H4 (cell line): ENCODE results near the gene SELENOS. TPM values are rescaled to one million over a fixed set of nuclear protein-coding genes. Genes with fewer than 3 reads are reported as not detected.
A peak's percentile ranks its signal among the peaks of the same experiment; 100 is the strongest.

Experiments used
- DNase-seq: peaks from one replicate; pipeline ENCODE4 v3.0.0-alpha.2; 2015; ENCODE audit warnings: low spot score
- total RNA-seq: library from RNA; depleted of rRNA; stranded (reverse); fragments of >200 nt; shearing (Covaris generic); gene quantifications from 2 replicates; pipeline ENCODE4 v1.2.3, GENCODE V29; 2014

SELENOS gene
- total RNA-seq, 1 experiment from 2014 or later, result 68.3 TPM

GRCh38 chr15:101251830-101252820 is 25.2 kb downstream of the SELENOS start, which contains the start of gene CHSY1:
CHSY1 (minus strand) TSS chr15:101252048; CDS start chr15:101251456, 592 bp downstream.
- DNase-seq, result peak; percentile 79

GRCh38 chr15:101250873-101251829 is 26.1 kb downstream of the SELENOS start:
- DNase-seq, result no peak

GRCh38 chr15:101250341-101250831 is 26.9 kb downstream of the SELENOS start:
- peak; percentile 29 for DNase-seq

GRCh38 chr15:101248274-101248673 is 29.0 kb downstream of the SELENOS start:
- DNase-seq, result no peak

GRCh38 chr15:101246824-101247745 is 30.2 kb downstream of the SELENOS start:
- DNase-seq, result no peak

- DNase-seq, result no peak
Measured at GRCh38 chr15:101246391-101246790, 30.9 kb downstream of the SELENOS start.

GRCh38 chr15:101244889-101245668 is 32.2 kb downstream of the SELENOS start:
- no peak for DNase-seq

GRCh38 chr15:101244036-101244781 is 33.1 kb downstream of the SELENOS start:
- DNase-seq, result no peak

GRCh38 chr15:101243420-101243819 is 33.9 kb downstream of the SELENOS start:
- no peak for DNase-seq

GRCh38 chr15:101242999-101243336 is 34.3 kb downstream of the SELENOS start:
- DNase-seq, result no peak

GRCh38 chr15:101242160-101242998 is 34.9 kb downstream of the SELENOS start:
- DNase-seq, result no peak

- no peak for DNase-seq
Measured at GRCh38 chr15:101240358-101240757, 36.9 kb downstream of the SELENOS start.

GRCh38 chr15:101239724-101240136 is 37.6 kb downstream of the SELENOS start:
- DNase-seq, result no peak

- DNase-seq, result no peak
Measured at GRCh38 chr15:101237251-101237650, 40.0 kb downstream of the SELENOS start.

- no peak for DNase-seq
Measured at GRCh38 chr15:101233651-101234280, 43.5 kb downstream of the SELENOS start.

GRCh38 chr15:101232677-101233076 is 44.6 kb downstream of the SELENOS start:
- no peak for DNase-seq

- DNase-seq, result no peak
Measured at GRCh38 chr15:101228313-101228712, 49.0 kb downstream of the SELENOS start.

GRCh38 chr15:101225658-101226057 is 51.6 kb downstream of the SELENOS start:
- no peak for DNase-seq
